HFFc6 (cell line): ENCODE data around the gene PNRC2. TPM values are rescaled to one million over a fixed set of nuclear protein-coding genes. Genes with fewer than 3 reads are reported as not detected.

ENCODE experiments used
- DNase-seq: peaks from one replicate; pipeline ENCODE4 v3.0.0-alpha.2; 2018
- H3K27ac Mint-ChIP-seq: 2 replicates; pipeline ENCODE4 v1.8.0; 2020; ENCODE audit warnings: mild to moderate bottlenecking, mixed read lengths
- H3K27me3 Mint-ChIP-seq: 2 replicates; pipeline ENCODE4 v1.8.0; 2021; ENCODE audit warnings: mild to moderate bottlenecking, moderate library complexity, mixed read lengths; ENCODE audit not compliant: insufficient read depth
- H3K36me3 Mint-ChIP-seq: 2 replicates; pipeline ENCODE4 v1.8.0; 2021; ENCODE audit warnings: low read depth, mixed read lengths
- H3K4me1 Mint-ChIP-seq: 2 replicates; pipeline ENCODE4 v1.8.0; 2020; ENCODE audit warnings: low read depth, mixed read lengths
- H3K4me3 Mint-ChIP-seq: 2 replicates; pipeline ENCODE4 v1.8.0; 2020; ENCODE audit warnings: mild to moderate bottlenecking, moderate library complexity, mixed read lengths
- H3K9me3 Mint-ChIP-seq: 2 replicates; pipeline ENCODE4 v1.8.0; 2020; ENCODE audit warnings: mild to moderate bottlenecking, mixed read lengths
- total RNA-seq, 6 experiments: library from RNA; stranded (reverse); fragmentation: NEBNext Ultra II Directional; extraction: Animal tissue kit (Norgen Biotek cat#: 25700); gene quantifications; 2 replicates in 1 of 6; 3 replicates in 5 of 6; pipeline ENCODE4 v1.2.3, GENCODE V29; 2021
- TF ChIP-seq, protein P1 (sequence below): fragments of 200-600 bp; sonication (generic); IDR thresholded peaks from 2 replicates; pipeline ENCODE4 v1.5.0; 2021; ENCODE audit warnings: antibody characterized with exemption, mild to moderate bottlenecking

Gene PNRC2
- total RNA-seq, 6 experiments from 2014 or later: 59.5 to 76.4 (median 64.0) TPM

DNA sequence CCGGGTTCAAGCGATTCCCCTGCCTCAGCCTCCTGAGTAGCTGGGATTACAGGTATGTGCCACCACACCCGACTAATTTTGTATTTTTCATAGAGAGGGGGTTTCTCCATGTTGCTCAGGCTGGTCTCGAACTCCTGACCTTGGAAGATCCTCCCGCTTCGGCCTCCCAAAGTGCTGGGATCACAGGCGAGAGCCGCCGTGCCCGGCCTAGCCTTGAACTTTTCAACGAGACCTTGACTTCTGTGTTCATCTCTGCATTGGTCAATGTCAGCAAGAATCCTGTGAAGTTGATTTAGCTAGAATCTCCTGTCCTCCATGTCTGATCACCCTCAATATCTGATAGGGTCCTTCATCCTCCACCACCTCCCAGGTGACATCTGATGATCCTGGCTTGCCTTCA is 35.0 kb upstream of the PNRC2 start:
- Mint-ChIP-seq H3K9me3 (no peaks in the 10 kb centered on the region), H3K36me3 (no peaks in the 10 kb centered on the region), H3K27me3 (peaks cover 18% of the 10 kb centered on the region), H3K4me3 (no peak overlapping the region), H3K27ac (no peak overlapping the region), H3K4me1 (peaks cover 5% of the 10 kb centered on the region; the same call in 1 of the 2 replicates)
- TF ChIP-seq, protein P1, sequence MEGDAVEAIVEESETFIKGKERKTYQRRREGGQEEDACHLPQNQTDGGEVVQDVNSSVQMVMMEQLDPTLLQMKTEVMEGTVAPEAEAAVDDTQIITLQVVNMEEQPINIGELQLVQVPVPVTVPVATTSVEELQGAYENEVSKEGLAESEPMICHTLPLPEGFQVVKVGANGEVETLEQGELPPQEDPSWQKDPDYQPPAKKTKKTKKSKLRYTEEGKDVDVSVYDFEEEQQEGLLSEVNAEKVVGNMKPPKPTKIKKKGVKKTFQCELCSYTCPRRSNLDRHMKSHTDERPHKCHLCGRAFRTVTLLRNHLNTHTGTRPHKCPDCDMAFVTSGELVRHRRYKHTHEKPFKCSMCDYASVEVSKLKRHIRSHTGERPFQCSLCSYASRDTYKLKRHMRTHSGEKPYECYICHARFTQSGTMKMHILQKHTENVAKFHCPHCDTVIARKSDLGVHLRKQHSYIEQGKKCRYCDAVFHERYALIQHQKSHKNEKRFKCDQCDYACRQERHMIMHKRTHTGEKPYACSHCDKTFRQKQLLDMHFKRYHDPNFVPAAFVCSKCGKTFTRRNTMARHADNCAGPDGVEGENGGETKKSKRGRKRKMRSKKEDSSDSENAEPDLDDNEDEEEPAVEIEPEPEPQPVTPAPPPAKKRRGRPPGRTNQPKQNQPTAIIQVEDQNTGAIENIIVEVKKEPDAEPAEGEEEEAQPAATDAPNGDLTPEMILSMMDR: no peak
- DNase-seq: no peak

DNA sequence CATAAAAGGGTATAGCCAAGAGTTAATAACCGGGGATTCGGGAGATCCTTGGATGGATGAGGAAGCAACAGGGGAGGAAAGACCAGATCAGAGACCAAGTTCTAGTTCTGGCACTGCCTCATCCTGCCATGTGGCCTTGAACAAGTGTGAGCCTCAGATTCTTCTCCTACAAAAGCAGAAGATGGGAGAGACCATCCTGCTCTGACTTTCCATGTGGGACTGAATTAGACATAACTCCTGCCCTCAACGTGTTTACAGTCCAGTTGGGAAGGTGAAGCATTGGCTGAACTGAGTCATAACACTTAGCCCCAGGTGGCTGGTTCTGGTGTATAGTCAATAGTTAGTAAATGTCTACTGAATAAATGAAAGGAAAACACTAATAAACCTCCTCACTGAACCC is 34.3 kb upstream of the PNRC2 start:
- no peaks in the 10 kb centered on the region for H3K36me3 Mint-ChIP-seq
- no peak for DNase-seq
- H3K27me3 Mint-ChIP-seq: peaks cover 18% of the 10 kb centered on the region
- TF ChIP-seq, protein P1: no peak
- H3K4me1 Mint-ChIP-seq: peaks cover 1% of the 10 kb centered on the region
- H3K27ac Mint-ChIP-seq: no peak overlapping the region
- H3K9me3 Mint-ChIP-seq: no peaks in the 10 kb centered on the region
- H3K4me3 Mint-ChIP-seq: no peak overlapping the region

DNA sequence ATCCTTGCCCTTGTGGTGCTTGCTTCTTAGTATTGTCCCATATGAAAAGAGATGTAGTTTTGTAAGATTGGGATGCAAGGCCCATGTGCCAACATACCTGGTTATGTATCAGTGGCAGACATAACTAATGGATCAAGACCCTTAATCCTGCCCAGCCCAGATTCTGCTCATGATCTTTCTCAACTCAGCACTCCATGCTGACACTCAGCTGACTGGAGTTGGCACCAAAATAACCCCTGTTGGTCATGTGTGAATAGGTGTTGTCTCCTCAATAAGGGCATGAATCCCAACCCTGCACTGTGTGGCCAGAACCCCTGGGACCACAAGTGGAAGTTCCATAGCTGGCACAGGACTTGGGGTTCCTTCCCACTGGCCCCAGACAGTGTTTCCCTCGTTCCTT is 32.5 kb upstream of the PNRC2 start:
- Mint-ChIP-seq H3K4me3 (no peak overlapping the region), H3K27me3 (peaks cover 13% of the 10 kb centered on the region), H3K36me3 (no peaks in the 10 kb centered on the region), H3K9me3 (no peaks in the 10 kb centered on the region), H3K4me1 (peaks cover 16% of the 10 kb centered on the region), H3K27ac (no peak overlapping the region)
- DNase-seq: no peak
- TF ChIP-seq, protein P1: no peak

DNA sequence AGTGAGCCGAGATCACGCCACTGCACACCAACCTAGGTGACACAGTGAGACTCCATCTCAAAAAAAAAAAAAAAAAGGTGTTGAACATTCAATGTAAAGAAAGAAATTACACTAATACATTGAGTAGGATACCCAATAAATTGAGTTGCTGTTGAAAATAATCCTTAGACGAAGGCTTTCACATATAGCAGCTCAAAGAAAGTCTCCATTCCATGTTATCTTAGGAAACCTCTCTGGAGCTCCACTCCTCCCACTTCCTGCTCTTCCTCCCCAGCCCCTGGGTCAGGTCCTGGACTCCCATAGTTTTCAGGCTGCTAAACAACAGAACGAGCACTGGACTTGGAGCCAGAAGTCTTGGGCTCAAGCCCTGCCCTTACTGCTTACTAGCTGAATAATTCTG is 30.8 kb upstream of the PNRC2 start:
- no peaks in the 10 kb centered on the region for H3K36me3 Mint-ChIP-seq
- H3K4me3 Mint-ChIP-seq: no peak overlapping the region
- no peak overlapping the region for H3K27ac Mint-ChIP-seq
- H3K4me1 Mint-ChIP-seq: peaks cover 16% of the 10 kb centered on the region
- H3K27me3 Mint-ChIP-seq: peaks cover 9% of the 10 kb centered on the region
- TF ChIP-seq, protein P1: no peak
- no peak for DNase-seq
- H3K9me3 Mint-ChIP-seq: no peaks in the 10 kb centered on the region

DNA sequence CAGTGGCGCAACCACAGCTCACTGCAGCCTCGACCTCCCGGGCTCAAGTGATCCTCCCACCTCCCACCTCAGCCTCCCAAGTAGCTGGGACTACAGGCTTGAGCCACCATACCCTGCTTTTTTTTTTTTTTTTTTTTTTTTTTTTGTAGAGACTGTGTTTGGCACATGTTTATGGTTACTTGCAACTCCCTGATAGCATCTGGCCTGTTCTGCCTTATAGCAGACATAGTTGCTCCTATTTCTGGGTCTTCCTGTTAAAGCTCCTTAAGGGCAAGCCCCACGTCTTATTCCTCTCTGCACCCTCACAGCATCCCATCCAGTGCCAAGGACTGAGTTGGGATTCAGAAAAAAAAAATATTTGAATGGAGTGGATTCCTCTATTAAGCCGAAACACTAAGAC is 29.4 kb upstream of the PNRC2 start:
- H3K9me3 Mint-ChIP-seq: no peaks in the 10 kb centered on the region
- no peaks in the 10 kb centered on the region for H3K36me3 Mint-ChIP-seq
- TF ChIP-seq, protein P1: no peak
- no peak for DNase-seq
- H3K27me3 Mint-ChIP-seq: peaks cover 5% of the 10 kb centered on the region
- peaks cover 16% of the 10 kb centered on the region for H3K4me1 Mint-ChIP-seq
- no peak overlapping the region for H3K27ac Mint-ChIP-seq
- H3K4me3 Mint-ChIP-seq: 0 out of 2 replicates have a peak overlapping the region, but pooled peaks have one; percentile 84
